ENCODE results near the gene MAPK13. TPM values are rescaled to one million over a fixed set of nuclear protein-coding genes. Genes with fewer than 3 reads are reported as not detected.
A peak's percentile ranks its signal among the peaks of the same experiment; 100 is the strongest.
"Not testable (repeated sequence)": the region's sequence is repeated elsewhere in the genome, so short reads cannot be mapped to it uniquely, and the experiment has no call there.

MAPK13 gene
- total RNA-seq, 1 donor from 2014 or later = 29.5 TPM

DNA sequence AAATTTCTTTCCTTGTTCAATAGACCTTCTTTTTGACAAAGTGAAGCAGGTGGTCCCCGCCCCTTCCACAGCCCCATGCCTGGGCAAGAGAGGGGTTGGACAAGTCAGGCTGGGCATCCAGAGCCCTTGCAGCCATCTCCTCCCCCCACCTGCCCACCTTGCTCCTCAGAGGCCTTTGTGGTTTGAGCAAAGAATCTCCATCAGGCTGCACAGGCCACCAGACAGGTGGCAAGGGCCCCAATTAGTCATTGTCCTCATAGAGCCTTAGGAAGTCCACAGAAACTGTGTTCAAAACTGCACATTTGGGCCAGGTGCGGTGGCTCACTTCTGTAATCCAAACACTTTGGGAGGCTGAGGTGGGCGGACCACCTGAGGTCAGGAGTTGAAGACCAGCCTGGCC, 1.5 kb upstream of the MAPK13 start:
- no peak for DNase-seq

DNA sequence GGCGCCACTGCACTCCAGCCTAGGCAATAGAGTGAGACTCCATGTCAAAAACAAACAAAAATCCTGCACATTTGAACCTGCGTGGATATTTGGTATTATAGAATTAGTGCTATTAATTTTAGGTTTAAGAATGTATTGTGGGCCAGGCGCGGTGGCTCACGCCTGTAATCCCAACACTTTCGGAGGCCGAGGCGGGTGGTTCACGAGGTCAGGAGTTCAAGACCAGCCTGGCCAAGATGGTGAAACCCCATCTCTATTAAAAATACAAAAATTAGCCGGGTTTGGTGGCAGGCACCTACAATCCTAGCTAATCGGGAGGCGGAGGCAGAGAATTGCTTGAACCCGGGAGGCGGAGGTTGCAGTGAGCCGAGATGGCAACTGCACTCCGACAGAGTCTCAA, 979 bp upstream of the MAPK13 start:
- DNase-seq = not testable (repeated sequence)

DNA sequence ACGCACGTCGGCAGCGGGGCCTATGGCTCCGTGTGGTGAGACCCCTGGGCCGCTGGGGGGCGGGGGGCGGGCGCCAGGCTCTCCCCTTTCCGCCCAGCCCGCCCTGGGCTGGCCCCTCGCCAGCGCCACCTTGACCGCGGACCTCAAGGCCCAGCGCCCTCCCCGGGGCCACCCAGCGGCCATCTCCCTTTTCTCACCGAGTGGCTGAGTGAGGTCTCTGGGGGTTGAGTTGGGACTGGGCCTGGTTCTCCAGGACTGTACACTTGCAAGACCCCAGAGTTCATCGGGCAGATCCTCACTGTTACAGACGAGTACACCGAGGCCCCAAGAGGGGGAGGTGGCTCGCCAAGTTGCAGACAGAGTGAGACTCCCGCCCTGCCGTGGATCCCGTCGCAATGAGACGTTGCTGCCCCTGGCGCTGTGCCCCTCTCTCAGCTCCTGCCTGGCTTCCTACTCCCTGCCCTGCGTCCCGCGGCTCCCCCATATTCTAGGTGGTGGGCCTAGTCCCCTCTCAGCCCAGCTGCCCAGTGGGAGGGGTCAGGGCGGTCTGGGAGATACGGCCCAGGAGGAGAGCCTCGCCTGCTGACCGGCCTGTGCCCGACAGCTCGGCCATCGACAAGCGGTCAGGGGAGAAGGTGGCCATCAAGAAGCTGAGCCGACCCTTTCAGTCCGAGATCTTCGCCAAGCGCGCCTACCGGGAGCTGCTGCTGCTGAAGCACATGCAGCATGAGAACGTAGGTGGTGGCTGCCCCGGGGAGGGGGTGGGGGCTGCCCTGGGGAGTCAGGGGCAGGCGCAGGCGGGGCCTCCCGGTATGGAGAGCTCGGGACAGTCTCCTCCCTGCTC, 576 bp downstream of the MAPK13 start:
- DNase-seq = peak; percentile 33

DNA sequence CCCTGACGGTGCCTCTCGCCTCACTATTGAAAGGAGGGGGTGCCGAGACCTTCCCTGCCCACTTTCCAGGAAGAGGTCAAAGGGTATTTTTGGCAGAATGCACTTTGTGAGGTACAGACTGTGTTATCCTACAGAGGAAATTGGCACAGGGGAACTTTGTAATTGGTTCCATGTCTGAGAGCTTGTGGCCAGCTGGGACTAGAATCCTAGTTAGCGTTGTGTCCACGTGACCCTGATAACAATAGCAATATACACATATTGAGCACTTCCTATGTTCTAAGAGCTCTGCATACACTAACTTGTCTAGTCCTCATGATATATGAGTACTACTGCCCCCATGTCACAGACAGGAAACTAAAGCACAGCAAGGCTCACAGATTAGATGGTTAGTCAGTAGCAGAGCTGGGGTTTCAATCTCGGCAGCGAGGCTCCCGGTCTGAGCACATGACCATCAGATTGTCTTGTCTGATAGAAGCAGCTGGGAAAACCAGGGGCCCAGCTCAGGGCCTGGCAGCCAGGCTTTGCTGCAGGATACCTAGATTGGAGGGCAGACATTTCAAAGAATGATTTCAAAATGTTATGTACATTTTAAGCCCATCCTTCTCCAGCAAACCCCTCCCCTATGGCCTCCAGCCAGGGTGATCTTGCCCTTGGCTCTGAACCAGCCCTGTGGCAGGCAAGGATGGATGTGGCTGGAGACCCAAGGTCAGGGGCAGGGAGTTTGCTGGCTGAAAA, 1.4 kb downstream of the MAPK13 start:
- peak; percentile 60 for DNase-seq

DNA sequence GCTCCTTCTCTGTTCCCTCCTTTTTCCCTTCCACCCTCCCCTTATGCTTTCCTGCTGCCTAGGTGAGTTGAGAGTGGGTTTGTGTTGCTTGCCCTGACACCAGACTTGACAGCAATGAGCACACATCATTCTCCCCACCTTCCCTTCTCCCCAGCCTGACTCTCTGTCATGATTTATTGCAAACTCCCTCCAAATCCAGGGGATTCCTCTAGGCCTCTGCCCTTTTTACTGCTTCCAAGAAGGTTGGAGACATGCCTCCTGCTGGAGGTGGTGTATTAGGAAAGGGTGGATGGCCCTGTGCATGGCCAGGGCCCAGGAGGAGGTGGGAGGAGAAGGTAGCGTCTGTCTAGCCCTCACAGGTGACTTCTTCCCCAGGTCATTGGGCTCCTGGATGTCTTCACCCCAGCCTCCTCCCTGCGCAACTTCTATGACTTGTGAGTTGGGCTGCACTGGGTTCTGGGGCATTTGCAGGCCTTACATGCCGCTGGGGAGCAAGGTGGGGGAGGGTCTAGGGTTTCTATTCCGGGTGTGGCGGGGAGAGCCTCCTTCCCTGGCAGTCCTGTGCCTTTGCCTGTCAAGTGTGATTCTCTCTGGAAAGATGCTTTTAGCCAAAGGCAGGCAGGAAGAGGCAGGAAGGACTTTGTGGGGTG, 2.1 kb downstream of the MAPK13 start:
- no peak for DNase-seq

DNA sequence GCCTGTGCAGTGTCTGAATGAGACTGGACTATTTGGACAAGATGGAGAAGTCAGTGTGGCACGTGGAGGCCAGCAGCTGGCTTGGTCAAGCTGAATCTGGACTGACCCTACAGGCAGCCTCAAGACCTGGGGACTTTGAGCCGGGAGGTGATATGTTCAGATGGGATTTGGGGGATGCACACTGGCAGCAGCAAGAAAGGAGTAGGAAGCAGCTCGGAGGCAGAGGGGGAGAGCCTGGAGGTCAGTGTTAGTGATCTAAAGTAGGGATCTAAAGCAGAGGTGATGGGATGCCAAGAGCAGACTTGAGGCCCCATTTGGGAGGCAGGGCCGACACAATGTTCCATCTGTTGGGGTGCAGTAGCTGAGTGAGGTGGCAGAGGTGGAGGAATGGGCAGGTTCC, 2.8 kb downstream of the MAPK13 start:
- no peak for DNase-seq

DNA sequence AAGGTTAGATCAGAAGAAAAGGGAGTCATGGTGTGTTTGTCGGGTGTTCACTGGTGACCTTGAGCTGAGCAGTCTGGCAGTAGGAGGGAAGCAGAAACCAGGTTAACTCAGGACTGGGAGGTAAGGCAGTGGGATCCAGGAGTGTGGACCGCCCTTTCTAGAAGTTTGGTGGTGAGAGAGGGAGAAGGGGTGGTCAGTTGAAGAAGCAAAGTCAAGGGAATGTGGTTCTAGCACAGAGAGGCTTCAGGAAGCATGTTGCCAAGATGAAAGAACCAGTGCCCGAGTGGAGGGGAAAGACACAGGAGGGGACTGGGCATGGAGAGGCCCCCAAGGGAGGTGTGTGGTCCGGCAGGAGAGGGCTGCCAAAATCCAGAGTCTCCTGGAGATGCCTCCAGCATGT, 3.6 kb downstream of the MAPK13 start:
- no peak for DNase-seq

DNA sequence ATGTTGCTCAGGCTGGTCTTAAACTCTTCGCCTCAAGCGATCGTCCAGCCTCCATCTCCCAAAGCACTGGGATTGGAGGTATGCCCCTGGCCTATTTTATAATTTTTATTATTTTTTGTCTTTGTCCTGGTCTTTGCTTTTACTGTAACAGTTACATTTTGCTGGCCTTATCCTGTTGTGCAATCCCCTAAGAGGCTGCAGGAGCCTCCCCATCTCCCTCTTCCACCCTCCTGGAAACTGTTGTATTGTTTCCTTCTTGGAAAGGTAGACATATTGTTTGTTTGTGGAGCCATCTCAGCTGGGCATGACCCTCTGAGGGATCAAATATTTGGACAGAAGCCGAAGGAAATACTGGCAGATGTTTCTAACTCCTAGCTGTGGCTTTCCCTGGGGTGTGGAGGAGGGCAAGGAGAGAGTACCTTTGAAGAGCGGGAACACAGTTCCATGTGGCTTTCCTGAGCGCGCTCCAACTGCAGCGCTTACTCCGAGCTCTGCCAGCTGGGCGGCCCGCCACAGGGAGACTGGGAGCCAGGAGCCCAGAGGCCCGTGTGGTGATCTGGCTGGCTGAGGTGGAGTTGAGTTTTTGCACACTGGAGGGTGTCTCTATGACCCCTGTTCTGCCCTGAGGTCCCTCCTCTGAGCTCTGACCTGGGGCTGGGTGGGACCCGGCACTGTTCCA, 4.9 kb downstream of the MAPK13 start:
- DNase-seq = no peak

DNA sequence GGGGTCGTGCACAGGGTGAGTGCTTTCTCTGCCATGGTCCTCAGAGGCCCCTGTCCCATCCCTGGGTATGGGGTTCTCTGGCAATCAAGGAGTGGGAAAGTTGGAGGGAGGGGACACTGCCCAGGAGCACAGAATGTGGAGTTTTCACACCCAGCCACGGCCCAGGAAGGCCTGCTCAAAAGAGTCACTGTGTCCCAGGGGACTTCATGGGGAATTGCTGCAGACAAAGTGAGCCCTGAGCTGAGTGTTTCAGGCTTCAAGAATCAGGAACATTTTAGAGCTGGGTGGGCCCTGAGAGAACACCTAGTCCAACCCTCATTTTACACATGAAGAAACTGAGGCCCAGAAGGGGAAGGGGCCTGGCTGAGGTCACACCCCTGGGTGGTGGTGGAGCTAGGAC, 5.7 kb downstream of the MAPK13 start:
- DNase-seq = no peak

DNA sequence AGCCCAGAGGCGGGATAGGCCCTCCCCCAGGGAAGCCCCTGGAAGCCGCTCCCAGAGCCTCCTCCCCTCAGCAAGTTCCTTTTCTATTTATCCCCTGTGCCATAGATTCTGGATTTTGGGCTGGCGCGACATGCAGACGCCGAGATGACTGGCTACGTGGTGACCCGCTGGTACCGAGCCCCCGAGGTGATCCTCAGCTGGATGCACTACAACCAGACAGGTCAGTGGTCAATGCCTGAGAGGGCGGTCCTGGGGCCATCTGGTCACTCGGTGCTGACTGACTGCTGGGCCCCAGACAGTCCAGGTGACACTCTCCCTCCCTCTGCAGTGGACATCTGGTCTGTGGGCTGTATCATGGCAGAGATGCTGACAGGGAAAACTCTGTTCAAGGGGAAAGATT, 6.2 kb downstream of the MAPK13 start:
- DNase-seq = no peak

DNA sequence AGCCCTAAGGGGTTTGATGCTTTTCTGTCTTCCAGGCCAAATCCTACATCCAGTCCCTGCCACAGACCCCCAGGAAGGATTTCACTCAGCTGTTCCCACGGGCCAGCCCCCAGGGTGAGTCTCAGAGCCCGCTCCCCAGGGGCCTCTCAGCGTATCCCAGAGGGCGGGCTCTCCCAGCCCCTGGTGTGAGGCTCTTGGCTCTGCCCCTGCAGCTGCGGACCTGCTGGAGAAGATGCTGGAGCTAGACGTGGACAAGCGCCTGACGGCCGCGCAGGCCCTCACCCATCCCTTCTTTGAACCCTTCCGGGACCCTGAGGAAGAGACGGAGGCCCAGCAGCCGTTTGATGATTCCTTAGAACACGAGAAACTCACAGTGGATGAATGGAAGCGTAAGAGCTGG, 8.4 kb downstream of the MAPK13 start:
- DNase-seq = no peak

DNA sequence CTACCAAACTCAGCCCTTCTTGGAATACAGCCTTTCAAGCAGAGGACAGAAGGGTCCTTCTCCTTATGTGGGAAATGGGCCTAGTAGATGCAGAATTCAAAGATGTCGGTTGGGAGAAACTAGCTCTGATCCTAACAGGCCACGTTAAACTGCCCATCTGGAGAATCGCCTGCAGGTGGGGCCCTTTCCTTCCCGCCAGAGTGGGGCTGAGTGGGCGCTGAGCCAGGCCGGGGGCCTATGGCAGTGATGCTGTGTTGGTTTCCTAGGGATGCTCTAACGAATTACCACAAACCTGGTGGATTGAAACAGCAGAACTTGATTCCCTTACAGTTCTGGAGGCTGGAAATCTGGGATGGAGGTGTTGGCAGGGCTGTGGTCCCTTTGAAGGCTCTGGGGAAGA, 9.1 kb downstream of the MAPK13 start:
- DNase-seq = no peak

DNA sequence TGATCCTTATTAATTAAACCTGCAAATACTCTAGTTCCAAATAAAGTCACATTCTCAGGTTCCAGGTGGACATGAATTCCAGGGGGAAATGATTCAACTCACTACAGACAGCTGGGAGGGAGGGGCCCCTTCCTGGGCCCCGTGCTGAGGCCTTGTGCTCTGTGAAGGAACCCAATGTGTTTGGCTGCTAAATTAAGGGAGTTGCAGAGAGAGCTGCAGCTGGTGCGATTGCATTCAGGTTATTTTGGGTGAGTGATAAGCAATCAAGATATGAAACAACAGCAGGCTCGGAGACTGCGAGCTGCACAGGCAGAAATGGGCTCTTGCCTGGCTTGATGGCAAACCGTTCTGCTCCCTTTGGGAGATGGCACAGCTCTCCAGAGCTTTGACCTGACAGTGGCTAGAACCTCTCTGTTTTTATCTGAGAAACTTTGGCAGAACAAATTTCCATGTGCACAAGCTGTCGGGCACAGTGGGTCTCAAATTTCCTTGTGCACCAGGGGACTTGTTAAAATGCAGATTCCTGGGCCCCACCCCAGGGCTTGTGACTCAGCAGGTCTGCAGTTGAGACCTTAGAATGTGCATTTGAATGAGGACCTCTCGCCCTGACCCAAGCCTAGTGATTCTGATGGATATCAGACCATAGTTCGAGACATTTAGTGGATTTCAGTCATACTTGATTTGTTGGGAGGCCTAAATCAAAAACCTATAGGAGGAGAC, 9.8 kb downstream of the MAPK13 start:
- DNase-seq = no peak

DNA sequence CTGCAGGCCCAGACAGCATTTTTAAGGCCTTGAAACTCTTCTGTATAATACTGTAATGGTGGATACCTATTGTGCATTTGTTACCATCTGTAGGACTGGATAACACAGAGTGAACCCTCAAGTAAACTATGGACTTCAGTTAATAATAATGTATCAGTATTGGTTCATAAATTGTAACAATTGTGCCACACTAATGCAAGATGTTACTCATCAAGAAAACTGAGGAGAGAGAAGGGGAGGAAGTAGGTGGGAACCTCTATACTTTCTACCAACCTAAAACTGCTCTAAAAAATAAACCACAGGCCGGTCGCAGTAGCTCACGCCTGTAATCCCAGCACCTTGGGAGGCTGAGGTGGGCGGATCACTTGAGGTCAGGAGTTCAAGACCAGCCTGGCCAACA, 10.8 kb downstream of the MAPK13 start:
- no peak for DNase-seq

DNA sequence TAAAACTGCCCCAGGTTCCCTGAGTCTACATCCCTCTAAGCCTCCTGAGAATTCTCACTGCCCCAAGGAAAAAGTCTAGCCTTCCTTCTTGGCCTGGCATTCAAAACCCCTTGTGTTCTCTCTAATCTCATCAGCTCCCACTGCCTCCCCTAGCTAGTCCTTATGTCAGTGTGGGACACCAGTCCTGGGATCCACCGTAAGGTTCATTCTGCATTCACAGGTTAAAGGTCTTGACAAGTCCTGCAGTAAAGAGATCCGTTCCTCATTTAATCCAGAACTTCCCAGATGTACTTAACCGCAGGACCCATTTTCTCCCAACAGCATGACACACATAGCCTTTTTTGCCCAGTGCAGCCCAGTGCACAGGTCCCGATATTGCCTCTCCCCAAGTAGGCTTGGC, 11.6 kb downstream of the MAPK13 start:
- no peak for DNase-seq

DNA sequence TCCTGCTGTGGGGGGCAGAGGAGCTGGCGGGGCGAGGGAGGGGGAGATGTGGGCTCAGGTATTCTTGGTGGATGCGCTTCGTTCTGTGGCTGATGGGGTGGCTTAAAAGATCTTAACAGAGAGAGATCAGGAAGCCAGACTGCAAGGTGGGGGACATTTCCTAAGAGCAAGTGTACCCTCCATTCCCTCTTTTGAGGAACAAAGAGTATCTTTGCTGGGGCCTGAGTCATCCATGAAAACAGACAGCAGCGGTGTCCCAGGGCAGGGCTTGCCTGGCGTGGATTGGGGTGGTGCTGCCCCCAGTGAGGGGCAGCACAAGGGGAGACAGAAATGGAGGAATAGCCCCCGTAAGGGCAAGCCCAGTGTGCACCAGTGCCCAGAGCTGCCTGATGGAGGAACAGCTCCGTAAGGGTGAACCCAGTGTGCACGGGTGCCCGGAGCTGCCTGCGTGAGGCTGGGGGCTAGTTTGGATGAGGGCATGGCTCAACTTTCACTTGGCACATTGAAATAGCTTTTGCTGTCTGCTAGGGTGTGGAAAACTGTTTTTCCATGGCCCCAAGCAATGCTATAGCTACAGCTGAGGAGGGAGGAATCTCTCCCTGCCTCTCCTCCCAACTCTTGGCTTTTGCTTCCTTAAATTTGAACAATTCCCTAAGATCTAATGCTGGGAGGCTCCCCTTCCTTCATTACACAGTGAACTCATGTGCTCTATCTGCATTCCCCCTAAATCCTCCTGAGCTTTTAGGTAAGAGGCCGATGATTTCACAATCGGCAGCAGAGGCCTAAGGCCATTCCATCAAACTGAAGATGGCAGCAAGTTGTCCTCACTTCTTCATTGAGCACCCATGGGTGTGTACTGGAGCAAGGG, 12.9 kb downstream of the MAPK13 start:
- DNase-seq = no peak

DNA sequence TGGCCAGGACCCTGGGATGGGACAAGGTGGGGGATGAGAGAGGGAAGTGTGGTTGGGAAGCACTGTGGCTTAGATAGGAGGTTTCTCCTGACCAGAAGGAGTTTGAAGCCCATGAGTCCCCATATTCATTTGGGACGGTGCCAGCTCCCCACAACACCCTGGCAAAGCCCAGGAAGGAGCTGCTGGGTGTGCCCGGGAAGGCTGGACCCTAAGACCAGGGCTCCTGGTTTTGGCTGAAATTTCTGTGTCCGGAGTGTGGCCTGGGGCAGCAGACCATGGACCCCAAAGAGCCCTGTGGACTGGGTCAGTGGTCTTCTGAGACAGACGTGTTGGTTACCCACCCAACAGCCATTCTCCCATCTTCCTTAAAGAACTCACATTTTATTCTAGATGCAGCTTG, 15.2 kb downstream of the MAPK13 start:
- DNase-seq = no peak

DNA sequence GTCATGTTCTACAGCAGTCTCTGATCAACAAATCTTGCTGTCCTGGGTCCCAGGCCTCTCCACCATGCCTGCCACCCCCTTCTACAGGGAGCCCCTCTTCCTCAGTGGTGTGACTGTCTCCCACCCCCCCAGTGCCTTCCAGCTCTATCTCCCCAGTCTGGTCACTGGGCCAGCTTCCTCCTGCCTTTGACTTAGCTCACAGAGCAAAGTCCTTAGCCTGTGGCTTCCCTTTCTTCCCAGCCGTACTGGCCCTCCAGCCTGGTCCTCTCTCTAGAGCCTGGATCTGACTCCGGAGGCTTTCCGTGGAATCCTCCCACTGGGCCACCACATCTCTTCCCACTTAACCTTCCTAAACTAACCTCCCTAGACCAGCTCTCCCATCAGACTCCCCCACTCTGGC, 17.0 kb downstream of the MAPK13 start:
- DNase-seq = no peak

DNA sequence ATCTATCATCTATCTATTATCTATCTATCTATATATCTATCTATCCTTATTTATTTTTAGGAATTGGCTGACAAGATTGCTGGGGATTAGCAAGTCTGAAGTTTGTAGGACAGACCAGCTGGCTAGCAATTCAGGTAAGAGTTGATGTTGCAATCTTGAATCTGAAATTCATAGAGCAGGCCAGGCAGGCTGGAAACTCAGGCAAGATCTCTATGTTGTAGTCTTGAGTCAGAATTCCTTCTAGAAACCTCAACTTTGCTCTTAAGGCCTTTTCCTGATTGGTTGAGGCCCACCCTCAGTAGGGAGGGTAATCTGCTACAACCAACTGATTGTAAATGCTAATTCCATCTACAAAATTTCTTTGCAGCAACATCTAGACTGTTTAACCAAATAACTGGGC, 19.2 kb downstream of the MAPK13 start:
- no peak for DNase-seq

DNA sequence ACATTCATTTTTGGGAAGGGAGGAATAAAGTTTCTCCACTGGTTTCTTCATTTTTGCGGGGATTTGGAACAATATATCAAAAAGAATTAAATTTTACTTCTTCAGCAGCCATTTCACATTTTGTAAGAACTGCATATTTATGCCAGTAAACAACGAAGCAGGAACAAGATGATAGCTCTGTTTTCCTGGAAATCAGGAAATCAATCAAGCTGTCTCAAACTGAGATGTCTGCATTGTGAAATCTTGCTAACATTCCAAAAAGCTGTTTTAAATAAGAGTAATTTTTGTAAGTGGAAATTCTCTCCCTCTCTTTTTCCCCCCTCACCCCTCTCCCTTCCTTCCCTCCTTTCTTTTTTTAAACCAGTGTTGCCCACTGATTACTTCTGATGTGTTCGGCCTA, 20.0 kb downstream of the MAPK13 start:
- peak; percentile 77 for DNase-seq

DNA sequence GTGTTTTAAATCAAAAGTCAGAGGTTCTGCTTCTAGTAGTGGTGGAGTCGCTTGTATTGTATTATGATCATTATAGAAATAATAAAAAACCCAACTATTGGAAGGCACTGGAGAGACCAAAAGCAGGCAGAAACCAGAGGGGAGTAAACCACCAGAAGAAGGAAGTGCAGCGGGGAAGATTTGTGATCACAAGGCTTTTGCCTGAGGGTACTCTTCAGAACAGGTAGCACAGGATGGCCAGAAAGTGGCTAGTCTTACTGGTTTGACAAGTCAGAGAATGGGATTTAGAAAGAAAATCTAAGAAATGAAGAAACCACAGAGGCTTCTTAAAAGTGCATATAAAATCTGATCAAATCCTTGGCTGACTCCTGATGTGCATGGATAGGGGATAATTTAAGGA, 24.0 kb downstream of the MAPK13 start:
- DNase-seq = no peak
